OCI-LY7 (cell line): ENCODE data around the gene MNT.

Experiments
- EZH2phosphoT487 ChIP-seq: fragments of 200-600 bp; sonication (generic); IDR thresholded peaks from 2 replicates; pipeline ENCODE4 v1.6.1; 2018; ENCODE audit warnings: low read depth, borderline replicate concordance, mild to moderate bottlenecking, mixed run types, antibody characterized with exemption, low read length, moderate library complexity, mixed read lengths
- TF ChIP-seq, protein P1 (sequence below): fragments of 200-600 bp; sonication (generic); conservative IDR thresholded peaks from 2 replicates; pipeline ENCODE4 v1.5.1; 2014; ENCODE audit warnings: mild to moderate bottlenecking, antibody characterized with exemption, low read length, moderate library complexity, mixed read lengths

GRCh38 chr17:2335726-2336214, 65.1 kb downstream of the MNT start:
- TF ChIP-seq, protein P1, sequence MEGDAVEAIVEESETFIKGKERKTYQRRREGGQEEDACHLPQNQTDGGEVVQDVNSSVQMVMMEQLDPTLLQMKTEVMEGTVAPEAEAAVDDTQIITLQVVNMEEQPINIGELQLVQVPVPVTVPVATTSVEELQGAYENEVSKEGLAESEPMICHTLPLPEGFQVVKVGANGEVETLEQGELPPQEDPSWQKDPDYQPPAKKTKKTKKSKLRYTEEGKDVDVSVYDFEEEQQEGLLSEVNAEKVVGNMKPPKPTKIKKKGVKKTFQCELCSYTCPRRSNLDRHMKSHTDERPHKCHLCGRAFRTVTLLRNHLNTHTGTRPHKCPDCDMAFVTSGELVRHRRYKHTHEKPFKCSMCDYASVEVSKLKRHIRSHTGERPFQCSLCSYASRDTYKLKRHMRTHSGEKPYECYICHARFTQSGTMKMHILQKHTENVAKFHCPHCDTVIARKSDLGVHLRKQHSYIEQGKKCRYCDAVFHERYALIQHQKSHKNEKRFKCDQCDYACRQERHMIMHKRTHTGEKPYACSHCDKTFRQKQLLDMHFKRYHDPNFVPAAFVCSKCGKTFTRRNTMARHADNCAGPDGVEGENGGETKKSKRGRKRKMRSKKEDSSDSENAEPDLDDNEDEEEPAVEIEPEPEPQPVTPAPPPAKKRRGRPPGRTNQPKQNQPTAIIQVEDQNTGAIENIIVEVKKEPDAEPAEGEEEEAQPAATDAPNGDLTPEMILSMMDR, result no peak
- TF ChIP-seq EZH2phosphoT487, result no peak
